K562 (cell line): Measurements from ENCODE around the gene IL12RB2. TPM values are rescaled to one million over a fixed set of nuclear protein-coding genes. Genes with fewer than 3 reads are reported as not detected.
A peak's percentile ranks its signal among the peaks of the same experiment; 100 is the strongest.

Experiments used
- C11orf30 ChIP-seq: fragments of 450-650 bp; IDR thresholded peaks from 2 replicates; pipeline ENCODE4 v1.6.1; 2016; ENCODE audit warnings: low read depth, mild to moderate bottlenecking
- CHD4 ChIP-seq: fragments of 200-600 bp; sonication (generic); IDR thresholded peaks from 3 replicates; pipeline ENCODE4 v1.6.1; 2012; ENCODE audit warnings: low read depth, mild to moderate bottlenecking, mixed read lengths, low read length, inconsistent platforms; ENCODE audit not compliant: insufficient read depth, insufficient replicate concordance, poor library complexity, severe bottlenecking
- FOXK2 ChIP-seq, 2 experiments: fragments of 450-650 bp; IDR thresholded peaks in 1 of 2; conservative IDR thresholded peaks in 1 of 2; 2 replicates each; pipeline ENCODE4 v1.6.1; 2016; ENCODE audit warnings: low read depth in 2 of 2, mild to moderate bottlenecking in 1 of 2
- HDAC3 ChIP-seq: fragments of 450-650 bp; IDR thresholded peaks from 2 replicates; pipeline ENCODE4 v1.6.1; 2018; ENCODE audit warnings: borderline replicate concordance, mild to moderate bottlenecking, moderate library complexity; ENCODE audit not compliant: partially characterized antibody
- KAT8 ChIP-seq: fragments of 450-650 bp; IDR thresholded peaks from 2 replicates; pipeline ENCODE4 v1.6.1; 2016; ENCODE audit warnings: low read depth, mild to moderate bottlenecking
- MGA ChIP-seq: fragments of 450-650 bp; IDR thresholded peaks from 2 replicates; pipeline ENCODE4 v1.6.1; 2016; ENCODE audit warnings: mild to moderate bottlenecking, moderate library complexity
- NFE2L1 ChIP-seq: fragments of 450-650 bp; IDR thresholded peaks from 2 replicates; pipeline ENCODE4 v1.6.1; 2016; ENCODE audit warnings: missing genetic modification characterization, low read depth, mild to moderate bottlenecking, missing compliant biosample characterization, moderate library complexity, borderline replicate concordance
- NFRKB ChIP-seq: fragments of 450-650 bp; IDR thresholded peaks from 2 replicates; pipeline ENCODE4 v1.6.1; 2016; ENCODE audit warnings: low read depth
- TEAD1 ChIP-seq, 2 experiments: fragments of 450-650 bp in 1 of 2; sonication (generic) in 1 of 2; formaldehyde crosslinking; IDR thresholded peaks; 2 replicates each; pipeline versions ENCODE4 v1.4.0 to v1.8.0; 2020 to 2022; ENCODE audit warnings: mild to moderate bottlenecking in 2 of 2, missing genetic modification reagents in 1 of 2
- TRIM24 ChIP-seq, 2 experiments: fragments of 450-650 bp; IDR thresholded peaks; 2 replicates each; pipeline ENCODE4 v1.6.1; 2016
- U2AF2 ChIP-seq: fragments of 200-400 bp; formaldehyde crosslinking; optimal IDR thresholded peaks from 2 replicates; pipeline ENCODE3; 2017; ENCODE audit warnings: low read depth, mild to moderate bottlenecking, low read length
- ZNF239 ChIP-seq: fragments of 250-450 bp; sonication (Bioruptor Pico); IDR thresholded peaks from 2 replicates; pipeline ENCODE4 v1.4.0; 2020; ENCODE audit warnings: mild to moderate bottlenecking
- ZNF561 ChIP-seq: fragments of 450-650 bp; formaldehyde crosslinking; conservative IDR thresholded peaks from 2 replicates; pipeline ENCODE4 v1.4.0; 2020; ENCODE audit warnings: mild to moderate bottlenecking, moderate library complexity
- ZNF695 ChIP-seq: fragments of 450-650 bp; formaldehyde crosslinking; IDR thresholded peaks from 2 replicates; pipeline ENCODE4 v1.4.0; 2020; ENCODE audit warnings: mild to moderate bottlenecking, moderate library complexity
- polyA plus RNA-seq, 8 experiments: library from polyadenylated mRNA; depleted of rRNA in 4 of 8; stranded (reverse) in 5 of 8; unstranded in 3 of 8; fragments of >200 nt; fragmentation: Nextera tagmentation in 2 of 8; fragmentation: Illumina TruSeq in 1 of 8; extraction: Ambion mirVana in 2 of 8; extraction: Trizol in 1 of 8; gene quantifications; 2 replicates each; pipeline versions ENCODE4 v1.2.1 to v1.2.3, GENCODE V29; 2011 to 2014; ENCODE audit warnings: inconsistent platforms in 1 of 8, missing spikeins in 1 of 8
- total RNA-seq, 7 experiments: library from RNA; depleted of rRNA in 6 of 7; stranded (reverse); fragments of >200 nt in 6 of 7; fragmentation: Illumina TruSeq in 2 of 7; extraction: Trizol in 2 of 7; gene quantifications; 2 replicates each; pipeline versions ENCODE4 v1.2.1 to v1.2.3, GENCODE V29; 2011 to 2021; ENCODE audit warnings: low replicate concordance in 1 of 7

The IL12RB2 gene
- total and polyA plus RNA-seq, 9 of the 15 experiments (the other 6 are each of a cell fraction or from before 2014, with no cell fraction given): 0.39 to 3.3 (median 1.9) TPM

GRCh38 chr1:67431156-67431765, 123.6 kb downstream of the IL12RB2 start (continued):
- TF ChIP-seq MGA (peak; percentile 65), TEAD1 (CRISPR knock-in tag; IDR thresholded peaks at IDR 0.05) (no peak; a peak in 1 of 4 replicates), FOXK2 (conservative IDR thresholded peaks at IDR 0.05 in 1 of 2, IDR thresholded peaks at IDR 0.05 in 1 of 2; ENCODE audit: low read depth in 2 of 2) (0 out of 4 replicates have a peak, but pooled peaks of 1 of the 2 experiments have one; percentile 5), HDAC3 (no peak), ZNF695 (CRISPR knock-in tag) (no peak), NFRKB (no peak), C11orf30 (no peak), TRIM24 (IDR thresholded peaks at IDR 0.05) (no peak), U2AF2 (no peak), ZNF239 (no peak), CHD4 (no peak), KAT8 (no peak), NFE2L1 (tag) (no peak), ZNF561 (CRISPR knock-in tag) (no peak)
